WTC11 (cell line): Measurements from ENCODE around the gene PUM1.
"Not testable (repeated sequence)": the region's sequence is repeated elsewhere in the genome, so short reads cannot be mapped to it uniquely, and the experiment has no call there.

Experiments used
- CTCF ChIP-seq: fragments of 200-600 bp; IDR thresholded peaks from 2 replicates; pipeline ENCODE4 v1.8.0; 2022; ENCODE audit warnings: antibody characterized with exemption
- JUN ChIP-seq: sonication (generic); formaldehyde crosslinking; IDR thresholded peaks from 2 replicates; pipeline ENCODE4 v1.8.0; 2023; ENCODE audit warnings: mild to moderate bottlenecking, missing genetic modification reagents
- NR2C2 ChIP-seq: sonication (generic); formaldehyde crosslinking; IDR thresholded peaks from 2 replicates; pipeline ENCODE4 v1.8.0; 2022; ENCODE audit warnings: mild to moderate bottlenecking, missing genetic modification reagents
- PRRX2 ChIP-seq: fragments of 250-450 bp; sonication (Bioruptor Pico); IDR thresholded peaks from 2 replicates; pipeline ENCODE4 v1.8.0; 2021; ENCODE audit warnings: mild to moderate bottlenecking
- RORB ChIP-seq: fragments of 250-450 bp; sonication (Bioruptor Pico); IDR thresholded peaks from 2 replicates; pipeline ENCODE4 v1.9.0; 2021; ENCODE audit warnings: mild to moderate bottlenecking
- SOX15 ChIP-seq: fragments of 250-450 bp; sonication (Bioruptor Pico); IDR thresholded peaks from 2 replicates; pipeline ENCODE4 v1.9.0; 2021; ENCODE audit warnings: mild to moderate bottlenecking
- TCF7 ChIP-seq: sonication (generic); formaldehyde crosslinking; IDR thresholded peaks from 2 replicates; pipeline ENCODE4 v1.8.0; 2022; ENCODE audit warnings: mild to moderate bottlenecking, low read depth, missing genetic modification reagents, moderate library complexity
- TEAD1 ChIP-seq: sonication (generic); formaldehyde crosslinking; IDR thresholded peaks from 2 replicates; pipeline ENCODE4 v1.8.0; 2022; ENCODE audit warnings: mild to moderate bottlenecking, missing genetic modification reagents
- USF1 ChIP-seq: sonication (generic); formaldehyde crosslinking; IDR thresholded peaks from 2 replicates; pipeline ENCODE4 v1.8.0; 2022; ENCODE audit warnings: mild to moderate bottlenecking, missing genetic modification reagents
- ZNF317 ChIP-seq: sonication (generic); formaldehyde crosslinking; IDR thresholded peaks from 2 replicates; pipeline ENCODE4 v1.8.1; 2023; ENCODE audit warnings: low read depth, mild to moderate bottlenecking, moderate library complexity, missing genetic modification reagents, borderline replicate concordance
- ZNF396 ChIP-seq: fragments of 250-450 bp; sonication (Bioruptor Pico); IDR thresholded peaks from 2 replicates; pipeline ENCODE4 v1.8.0; 2021; ENCODE audit warnings: mild to moderate bottlenecking, moderate library complexity, borderline replicate concordance
- TF ChIP-seq, protein P1 (sequence below): sonication (generic); formaldehyde crosslinking; IDR thresholded peaks from 2 replicates; pipeline ENCODE4 v1.8.1; 2023; ENCODE audit warnings: mild to moderate bottlenecking, missing genetic modification reagents
- TF ChIP-seq, protein P2 (sequence below): fragments of 250-450 bp; sonication (Bioruptor Pico); IDR thresholded peaks from 2 replicates; pipeline ENCODE4 v1.9.0; 2021; ENCODE audit warnings: moderate library complexity, mild to moderate bottlenecking, inconsistent platforms, borderline replicate concordance

DNA sequence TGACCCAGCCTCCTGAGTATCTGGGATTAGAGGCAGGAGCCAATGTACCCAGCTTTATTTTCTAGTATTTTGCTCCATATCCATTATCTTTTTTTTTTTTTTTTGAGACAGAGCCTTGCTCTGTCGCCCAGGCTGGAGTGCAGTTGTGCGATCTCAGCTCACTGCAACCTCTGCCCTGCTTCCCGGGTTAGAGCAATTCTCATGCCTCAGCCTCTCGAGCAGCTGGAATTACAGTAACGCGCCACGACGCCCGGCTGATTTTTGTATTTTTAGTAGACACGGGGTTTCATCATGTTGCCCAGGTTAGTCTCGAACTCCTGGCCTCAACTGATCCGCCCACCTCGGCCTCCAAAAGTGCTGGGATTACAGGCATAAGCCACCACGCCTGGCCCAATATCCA is 12.9 kb downstream of the PUM1 start:
- TF ChIP-seq ZNF317 (CRISPR knock-in tag); TEAD1; PRRX2 (CRISPR knock-in tag); ZNF396 (CRISPR knock-in tag); JUN (CRISPR knock-in tag); RORB (CRISPR knock-in tag); USF1 (CRISPR knock-in tag); TCF7 (CRISPR knock-in tag); CTCF; NR2C2 (CRISPR knock-in tag); SOX15: not testable (repeated sequence)
- TF ChIP-seq, protein P1, sequence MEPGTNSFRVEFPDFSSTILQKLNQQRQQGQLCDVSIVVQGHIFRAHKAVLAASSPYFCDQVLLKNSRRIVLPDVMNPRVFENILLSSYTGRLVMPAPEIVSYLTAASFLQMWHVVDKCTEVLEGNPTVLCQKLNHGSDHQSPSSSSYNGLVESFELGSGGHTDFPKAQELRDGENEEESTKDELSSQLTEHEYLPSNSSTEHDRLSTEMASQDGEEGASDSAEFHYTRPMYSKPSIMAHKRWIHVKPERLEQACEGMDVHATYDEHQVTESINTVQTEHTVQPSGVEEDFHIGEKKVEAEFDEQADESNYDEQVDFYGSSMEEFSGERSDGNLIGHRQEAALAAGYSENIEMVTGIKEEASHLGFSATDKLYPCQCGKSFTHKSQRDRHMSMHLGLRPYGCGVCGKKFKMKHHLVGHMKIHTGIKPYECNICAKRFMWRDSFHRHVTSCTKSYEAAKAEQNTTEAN (CRISPR knock-in tag) = not testable (repeated sequence)
- TF ChIP-seq, protein P2, sequence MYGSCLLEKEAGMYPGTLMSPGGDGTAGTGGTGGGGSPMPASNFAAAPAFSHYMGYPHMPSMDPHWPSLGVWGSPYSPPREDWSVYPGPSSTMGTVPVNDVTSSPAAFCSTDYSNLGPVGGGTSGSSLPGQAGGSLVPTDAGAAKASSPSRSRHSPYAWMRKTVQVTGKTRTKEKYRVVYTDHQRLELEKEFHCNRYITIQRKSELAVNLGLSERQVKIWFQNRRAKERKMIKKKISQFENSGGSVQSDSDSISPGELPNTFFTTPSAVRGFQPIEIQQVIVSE (CRISPR knock-in tag) = not testable (repeated sequence)
